ENCODE results near the gene EVC2. TPM values are rescaled to one million over a fixed set of nuclear protein-coding genes. Genes with fewer than 3 reads are reported as not detected.

The EVC2 gene
- total RNA-seq, 1 donor from 2014 or later = 5.5 TPM

DNA sequence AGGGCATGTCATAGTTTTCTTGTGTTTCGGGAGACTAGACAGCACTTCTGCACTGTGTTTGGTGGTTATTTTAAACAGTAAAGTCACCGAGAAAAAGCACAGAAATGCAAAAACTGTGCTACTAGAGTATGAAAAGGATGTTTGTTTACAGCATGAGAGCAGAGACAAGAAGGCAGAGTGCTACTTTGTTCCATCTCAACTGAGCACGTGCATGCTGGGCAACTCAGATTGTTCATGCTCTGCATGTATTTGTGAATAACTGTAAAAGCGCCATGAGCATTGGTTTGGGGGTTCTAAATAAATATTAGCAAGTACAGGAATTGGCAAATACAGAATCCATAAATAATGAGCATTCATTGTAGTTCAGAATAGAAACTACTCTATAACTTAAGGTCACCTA, 10.1 kb upstream of the EVC2 start:
- no peaks in the 10 kb centered on the region for H3K27me3 Mint-ChIP-seq (ENCODE audit: low read depth)
- DNase-seq (ENCODE audit: low spot score) = no peak
- no peak overlapping the region for H3K27ac Mint-ChIP-seq (ENCODE audit: unreplicated experiment)
- peaks cover 41% of the 10 kb centered on the region for H3K4me1 Mint-ChIP-seq (ENCODE audit: low read depth)
- TF ChIP-seq, protein P1, sequence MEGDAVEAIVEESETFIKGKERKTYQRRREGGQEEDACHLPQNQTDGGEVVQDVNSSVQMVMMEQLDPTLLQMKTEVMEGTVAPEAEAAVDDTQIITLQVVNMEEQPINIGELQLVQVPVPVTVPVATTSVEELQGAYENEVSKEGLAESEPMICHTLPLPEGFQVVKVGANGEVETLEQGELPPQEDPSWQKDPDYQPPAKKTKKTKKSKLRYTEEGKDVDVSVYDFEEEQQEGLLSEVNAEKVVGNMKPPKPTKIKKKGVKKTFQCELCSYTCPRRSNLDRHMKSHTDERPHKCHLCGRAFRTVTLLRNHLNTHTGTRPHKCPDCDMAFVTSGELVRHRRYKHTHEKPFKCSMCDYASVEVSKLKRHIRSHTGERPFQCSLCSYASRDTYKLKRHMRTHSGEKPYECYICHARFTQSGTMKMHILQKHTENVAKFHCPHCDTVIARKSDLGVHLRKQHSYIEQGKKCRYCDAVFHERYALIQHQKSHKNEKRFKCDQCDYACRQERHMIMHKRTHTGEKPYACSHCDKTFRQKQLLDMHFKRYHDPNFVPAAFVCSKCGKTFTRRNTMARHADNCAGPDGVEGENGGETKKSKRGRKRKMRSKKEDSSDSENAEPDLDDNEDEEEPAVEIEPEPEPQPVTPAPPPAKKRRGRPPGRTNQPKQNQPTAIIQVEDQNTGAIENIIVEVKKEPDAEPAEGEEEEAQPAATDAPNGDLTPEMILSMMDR (IDR thresholded peaks at IDR 0.05) = no peak
- peaks cover 23% of the 10 kb centered on the region for H3K36me3 Mint-ChIP-seq (ENCODE audit: low read depth)
- no peak overlapping the region for H3K4me3 Mint-ChIP-seq (ENCODE audit: unreplicated experiment)
- H3K9me3 Mint-ChIP-seq (ENCODE audit: low read depth) = peaks cover 6% of the 10 kb centered on the region

DNA sequence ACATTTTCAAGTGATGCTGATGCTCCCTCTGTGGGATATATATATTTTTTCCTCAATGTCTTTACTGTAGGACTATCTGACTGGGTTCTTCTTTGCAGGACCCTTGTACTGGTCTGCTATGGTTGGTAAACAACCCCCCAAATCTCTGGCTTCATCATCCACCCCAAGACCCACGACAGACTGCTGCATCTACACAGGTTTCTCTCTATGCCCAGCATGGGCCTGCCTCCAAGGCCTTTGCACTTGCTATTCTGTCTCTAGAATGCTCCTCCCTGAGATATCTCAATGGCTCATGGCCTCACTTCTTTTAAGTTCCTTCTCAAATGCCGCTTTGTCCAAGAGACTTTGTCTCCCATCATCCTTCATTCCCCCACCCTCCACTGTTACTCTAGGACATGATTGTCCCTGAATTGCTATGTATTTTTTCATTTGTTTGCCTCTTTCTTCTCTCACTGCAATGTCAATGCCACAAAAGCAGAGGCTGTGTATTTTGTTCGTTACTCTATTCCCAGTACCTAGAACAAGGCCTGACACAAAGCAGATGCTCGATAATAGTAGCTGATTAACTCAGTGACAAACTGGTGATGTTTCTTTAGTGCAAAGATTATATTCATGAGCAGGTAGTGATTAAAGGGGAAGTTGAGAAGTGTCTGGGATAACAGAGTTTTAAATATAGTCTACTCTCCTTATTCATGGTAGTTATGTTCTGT, 9.2 kb upstream of the EVC2 start:
- TF ChIP-seq, protein P1 (IDR thresholded peaks at IDR 0.05) = no peak
- no peak for DNase-seq (ENCODE audit: low spot score)
- Mint-ChIP-seq H3K4me3 (ENCODE audit: unreplicated experiment) (no peak overlapping the region), H3K4me1 (ENCODE audit: low read depth) (peaks cover 48% of the 10 kb centered on the region), H3K27me3 (ENCODE audit: low read depth) (no peaks in the 10 kb centered on the region), H3K9me3 (ENCODE audit: low read depth) (peaks cover 6% of the 10 kb centered on the region), H3K36me3 (ENCODE audit: low read depth) (peaks cover 22% of the 10 kb centered on the region), H3K27ac (ENCODE audit: unreplicated experiment) (no peak overlapping the region)

DNA sequence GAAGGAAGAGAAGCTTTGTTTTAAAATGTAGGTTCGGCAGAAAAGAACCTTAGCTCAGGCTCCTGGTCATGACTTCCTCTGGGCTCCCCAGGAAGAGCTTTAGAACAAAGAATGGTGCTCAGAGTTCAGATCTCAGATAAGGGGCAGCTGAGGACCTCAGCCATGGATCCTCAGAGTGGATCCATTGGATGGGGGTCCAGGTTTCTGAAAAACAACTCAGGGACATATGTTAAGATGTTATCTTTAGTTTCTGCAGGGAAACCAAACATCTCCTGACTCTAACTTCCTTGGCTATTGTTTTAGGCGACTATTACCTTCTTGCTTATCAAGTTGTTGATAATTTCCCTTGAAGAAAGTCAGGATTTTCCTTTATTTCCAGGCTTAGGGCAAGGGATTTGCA, 8.0 kb upstream of the EVC2 start:
- TF ChIP-seq, protein P1 (IDR thresholded peaks at IDR 0.05) = no peak
- DNase-seq (ENCODE audit: low spot score) = no peak
- Mint-ChIP-seq H3K36me3 (ENCODE audit: low read depth) (peaks cover 23% of the 10 kb centered on the region), H3K9me3 (ENCODE audit: low read depth) (peaks cover 6% of the 10 kb centered on the region), H3K4me3 (ENCODE audit: unreplicated experiment) (no peak overlapping the region), H3K27ac (ENCODE audit: unreplicated experiment) (no peak overlapping the region), H3K4me1 (ENCODE audit: low read depth) (peaks cover 48% of the 10 kb centered on the region), H3K27me3 (ENCODE audit: low read depth) (no peaks in the 10 kb centered on the region)

DNA sequence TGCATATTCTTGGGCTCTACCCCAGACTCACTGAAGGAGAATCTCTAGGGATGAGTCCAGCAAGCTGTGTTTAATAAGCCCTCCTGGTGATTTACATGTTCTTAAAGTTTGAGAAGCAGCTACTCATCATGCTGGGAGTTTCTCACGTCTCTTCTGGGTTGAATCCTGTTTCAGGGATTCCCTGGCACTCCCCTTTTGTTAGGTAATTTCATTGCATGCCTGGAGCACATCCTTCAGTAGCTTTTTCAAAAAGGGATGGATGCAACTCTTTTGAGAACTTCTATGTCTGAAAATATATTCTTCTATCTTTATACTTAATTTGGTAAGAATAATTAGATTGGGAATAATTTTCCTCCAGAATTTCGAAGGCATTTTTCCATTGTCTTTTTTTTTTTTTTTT, 7.0 kb upstream of the EVC2 start:
- TF ChIP-seq, protein P1 (IDR thresholded peaks at IDR 0.05) = no peak
- no peak for DNase-seq (ENCODE audit: low spot score)
- Mint-ChIP-seq H3K9me3 (ENCODE audit: low read depth) (peaks cover 6% of the 10 kb centered on the region), H3K36me3 (ENCODE audit: low read depth) (peaks cover 19% of the 10 kb centered on the region), H3K4me1 (ENCODE audit: low read depth) (peaks cover 54% of the 10 kb centered on the region), H3K27ac (ENCODE audit: unreplicated experiment) (no peak overlapping the region), H3K4me3 (ENCODE audit: unreplicated experiment) (no peak overlapping the region), H3K27me3 (ENCODE audit: low read depth) (no peaks in the 10 kb centered on the region)

DNA sequence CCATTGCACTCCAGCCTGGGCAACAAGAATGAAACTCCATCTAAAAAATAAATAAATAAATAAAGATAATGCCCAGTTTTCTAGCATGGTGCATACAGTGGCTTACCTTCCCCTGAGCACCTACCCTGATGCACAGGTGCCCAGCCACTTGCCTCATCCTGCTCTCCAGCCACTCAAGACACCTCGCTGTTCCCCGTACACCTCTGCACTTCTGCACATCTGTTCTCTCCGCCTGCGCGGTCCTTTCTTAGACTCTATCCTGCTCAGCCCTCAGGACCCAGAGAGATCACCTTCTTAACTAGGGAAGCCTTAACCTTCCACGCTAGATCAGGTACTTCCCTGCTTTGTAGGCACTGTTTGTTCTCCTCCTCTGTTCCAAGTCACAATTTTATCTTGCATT, 5.5 kb upstream of the EVC2 start:
- H3K36me3 Mint-ChIP-seq (ENCODE audit: low read depth) = peaks cover 12% of the 10 kb centered on the region
- TF ChIP-seq, protein P1 (IDR thresholded peaks at IDR 0.05) = no peak
- peaks cover 65% of the 10 kb centered on the region for H3K4me1 Mint-ChIP-seq (ENCODE audit: low read depth)
- no peak overlapping the region for H3K4me3 Mint-ChIP-seq (ENCODE audit: unreplicated experiment)
- no peak overlapping the region for H3K27ac Mint-ChIP-seq (ENCODE audit: unreplicated experiment)
- no peak for DNase-seq (ENCODE audit: low spot score)
- H3K9me3 Mint-ChIP-seq (ENCODE audit: low read depth) = peaks cover 6% of the 10 kb centered on the region
- H3K27me3 Mint-ChIP-seq (ENCODE audit: low read depth) = no peaks in the 10 kb centered on the region

Data from chondrocyte (in vitro differentiated cells).